ENCODE data around the gene IL1RL1.

- TF ChIP-seq POLR2A (IDR thresholded peaks at IDR 0.05): no peak
- TF ChIP-seq, protein P1, sequence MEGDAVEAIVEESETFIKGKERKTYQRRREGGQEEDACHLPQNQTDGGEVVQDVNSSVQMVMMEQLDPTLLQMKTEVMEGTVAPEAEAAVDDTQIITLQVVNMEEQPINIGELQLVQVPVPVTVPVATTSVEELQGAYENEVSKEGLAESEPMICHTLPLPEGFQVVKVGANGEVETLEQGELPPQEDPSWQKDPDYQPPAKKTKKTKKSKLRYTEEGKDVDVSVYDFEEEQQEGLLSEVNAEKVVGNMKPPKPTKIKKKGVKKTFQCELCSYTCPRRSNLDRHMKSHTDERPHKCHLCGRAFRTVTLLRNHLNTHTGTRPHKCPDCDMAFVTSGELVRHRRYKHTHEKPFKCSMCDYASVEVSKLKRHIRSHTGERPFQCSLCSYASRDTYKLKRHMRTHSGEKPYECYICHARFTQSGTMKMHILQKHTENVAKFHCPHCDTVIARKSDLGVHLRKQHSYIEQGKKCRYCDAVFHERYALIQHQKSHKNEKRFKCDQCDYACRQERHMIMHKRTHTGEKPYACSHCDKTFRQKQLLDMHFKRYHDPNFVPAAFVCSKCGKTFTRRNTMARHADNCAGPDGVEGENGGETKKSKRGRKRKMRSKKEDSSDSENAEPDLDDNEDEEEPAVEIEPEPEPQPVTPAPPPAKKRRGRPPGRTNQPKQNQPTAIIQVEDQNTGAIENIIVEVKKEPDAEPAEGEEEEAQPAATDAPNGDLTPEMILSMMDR (IDR thresholded peaks at IDR 0.05): no peak
- TF ChIP-seq EP300 (IDR thresholded peaks at IDR 0.05): no peak
These were observed 26.0 kb upstream of the IL1RL1 start for GRCh38 chr2:102285368-102285767.

Measured in suprapubic skin (tissue), 3 donors.